LNCaP clone FGC (cell line): ENCODE data around the gene AP1S1.

Source experiments
- DNase-seq: peaks from one replicate; pipeline ENCODE4 v3.0.0-alpha.2; 2011; ENCODE audit warnings: low read depth
- H3K4me3 ChIP-seq: 2 replicates; pipeline ENCODE4 v1.5.1; 2011; ENCODE audit warnings: mild to moderate bottlenecking, low read depth, low read length, control low read depth
- CTCF ChIP-seq: IDR thresholded peaks from 2 replicates; pipeline ENCODE4 v1.5.1; 2012; ENCODE audit warnings: mild to moderate bottlenecking; ENCODE audit not compliant: control insufficient read depth, insufficient read depth; ENCODE audit errors: extremely low read depth

The AP1S1 gene

GRCh38 chr7:101165075-101165957 is 11.0 kb downstream of the AP1S1 start, which contains the start of gene VGF:
Gene VGF, minus strand, starts transcription at chr7:101165569. Its CDS starts 726 bp downstream, at chr7:101164843.
- H3K4me3 ChIP-seq, result peak within 1 kb of the TSS; percentile 51
- peak; percentile 42 for DNase-seq
- no peak for TF ChIP-seq CTCF

GRCh38 chr7:101165958-101166647 is 11.8 kb downstream of the AP1S1 start:
- H3K4me3 ChIP-seq, result no peak overlapping the region
- no peak for DNase-seq
- TF ChIP-seq CTCF, result no peak

GRCh38 chr7:101166648-101166908 is 12.3 kb downstream of the AP1S1 start:
- no peak for TF ChIP-seq CTCF
- H3K4me3 ChIP-seq, result no peak overlapping the region
- DNase-seq, result no peak

- no peak overlapping the region for H3K4me3 ChIP-seq
- TF ChIP-seq CTCF, result no peak
- no peak for DNase-seq
These were observed 12.8 kb downstream of the AP1S1 start for GRCh38 chr7:101166909-101167644.

- no peak for DNase-seq
- no peak overlapping the region for H3K4me3 ChIP-seq
- TF ChIP-seq CTCF, result no peak
These were observed 13.6 kb downstream of the AP1S1 start for GRCh38 chr7:101167645-101168411.

- H3K4me3 ChIP-seq, result no peak overlapping the region
- DNase-seq, result no peak
- TF ChIP-seq CTCF, result no peak
These were observed 14.3 kb downstream of the AP1S1 start for GRCh38 chr7:101168412-101169049.
